Kidney tubule cell (primary cell): ENCODE data around the gene RETREG2.
A peak's percentile ranks its signal among the peaks of the same experiment; 100 is the strongest.

ENCODE experiments used
- DNase-seq: peaks from one replicate; pipeline ENCODE4 v3.0.0-alpha.2; 2018; ENCODE audit warnings: low spot score

RETREG2 gene, protein sequence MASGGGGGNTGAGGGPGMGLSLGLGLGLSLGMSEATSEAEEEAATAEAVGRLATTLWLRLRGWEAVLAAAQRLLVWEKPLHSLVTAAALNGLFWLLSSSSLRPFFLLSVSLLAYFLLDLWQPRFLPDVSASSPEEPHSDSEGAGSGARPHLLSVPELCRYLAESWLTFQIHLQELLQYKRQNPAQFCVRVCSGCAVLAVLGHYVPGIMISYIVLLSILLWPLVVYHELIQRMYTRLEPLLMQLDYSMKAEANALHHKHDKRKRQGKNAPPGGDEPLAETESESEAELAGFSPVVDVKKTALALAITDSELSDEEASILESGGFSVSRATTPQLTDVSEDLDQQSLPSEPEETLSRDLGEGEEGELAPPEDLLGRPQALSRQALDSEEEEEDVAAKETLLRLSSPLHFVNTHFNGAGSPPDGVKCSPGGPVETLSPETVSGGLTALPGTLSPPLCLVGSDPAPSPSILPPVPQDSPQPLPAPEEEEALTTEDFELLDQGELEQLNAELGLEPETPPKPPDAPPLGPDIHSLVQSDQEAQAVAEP

DNA sequence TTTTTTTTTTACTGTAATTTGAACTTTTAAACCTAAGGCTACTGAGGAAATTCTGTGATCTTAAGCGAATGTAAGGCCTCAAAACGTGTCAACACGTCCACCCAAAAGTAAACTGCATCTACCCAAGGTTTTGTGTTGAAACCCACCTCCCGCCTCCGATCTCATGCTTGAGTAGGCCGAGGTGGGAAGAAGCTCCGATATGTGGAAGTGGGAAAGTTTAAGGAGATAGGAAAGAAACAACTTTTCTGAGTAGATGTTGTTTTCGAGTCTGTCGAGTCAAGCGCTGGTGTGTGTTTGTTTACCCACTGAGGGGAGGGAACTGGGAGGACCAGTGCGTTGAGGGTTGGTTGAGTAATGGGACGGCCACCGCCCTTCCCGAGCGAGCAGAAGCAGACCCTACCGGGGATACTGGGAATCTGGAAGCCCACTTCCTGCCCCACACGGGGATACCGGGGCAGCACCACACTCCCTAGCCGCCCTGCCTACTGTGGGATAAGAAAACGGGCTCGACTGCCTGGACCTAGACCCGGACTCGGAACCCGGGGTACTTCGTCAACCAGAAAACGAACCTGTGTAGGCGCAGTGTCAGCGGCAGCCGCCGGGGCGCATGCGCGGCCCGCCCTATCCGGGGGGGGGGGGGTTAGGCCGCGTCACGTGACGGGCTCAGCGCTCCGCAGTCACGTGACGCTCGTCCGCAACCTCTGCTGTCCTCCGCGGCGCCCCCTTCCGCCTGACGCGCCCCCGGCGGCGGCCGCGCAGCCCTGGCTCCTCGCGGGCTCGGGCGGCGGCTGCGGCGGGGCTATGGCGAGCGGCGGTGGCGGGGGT lies at the start of gene RETREG2:
RETREG2 (plus strand) TSS at position 724 of the 825 bp plus-strand sequence; CDS start at position 802, 78 bp downstream.
- DNase-seq, result peak; percentile 90

DNA sequence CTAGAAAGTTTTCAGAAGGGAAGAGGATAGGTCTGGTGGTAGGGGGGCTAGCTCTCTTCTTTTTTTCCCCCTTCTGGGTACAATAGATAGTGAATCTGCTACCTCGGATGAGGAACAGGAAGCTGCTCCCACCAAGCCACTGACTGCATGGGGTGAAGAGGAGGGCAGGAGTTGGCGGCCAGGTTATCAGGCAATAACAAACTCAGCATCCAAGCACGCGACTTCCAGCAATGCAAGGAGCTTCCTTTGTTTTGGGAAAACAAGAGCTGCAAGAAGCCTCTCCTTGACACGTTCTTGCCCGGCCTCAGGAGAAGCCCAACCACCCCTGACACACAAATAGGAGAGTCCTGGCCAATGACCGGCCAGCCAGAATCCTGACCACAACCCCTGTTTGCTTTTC lies 49.7 kb upstream of the RETREG2 start:
- no peak for DNase-seq

DNA sequence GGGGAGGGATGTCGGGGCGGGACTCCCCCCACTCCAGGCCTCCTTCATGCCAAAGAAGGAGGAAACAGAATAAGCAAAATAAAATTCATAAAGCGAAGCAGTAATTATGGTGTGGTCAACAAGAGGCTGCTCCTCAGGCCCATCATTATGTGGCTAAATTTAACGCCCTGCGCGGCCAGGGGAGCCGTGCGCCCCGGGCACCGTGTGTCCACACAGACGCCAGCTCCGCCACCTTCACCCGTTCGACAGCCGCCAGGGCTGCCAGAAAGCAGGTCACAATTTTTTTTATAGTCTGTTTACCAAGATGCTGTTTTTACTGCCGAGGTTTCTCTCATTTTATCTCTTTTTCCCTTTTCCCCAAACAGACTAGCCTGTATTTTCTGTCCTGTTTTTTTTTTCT lies 48.5 kb upstream of the RETREG2 start:
- DNase-seq, result no peak

DNA sequence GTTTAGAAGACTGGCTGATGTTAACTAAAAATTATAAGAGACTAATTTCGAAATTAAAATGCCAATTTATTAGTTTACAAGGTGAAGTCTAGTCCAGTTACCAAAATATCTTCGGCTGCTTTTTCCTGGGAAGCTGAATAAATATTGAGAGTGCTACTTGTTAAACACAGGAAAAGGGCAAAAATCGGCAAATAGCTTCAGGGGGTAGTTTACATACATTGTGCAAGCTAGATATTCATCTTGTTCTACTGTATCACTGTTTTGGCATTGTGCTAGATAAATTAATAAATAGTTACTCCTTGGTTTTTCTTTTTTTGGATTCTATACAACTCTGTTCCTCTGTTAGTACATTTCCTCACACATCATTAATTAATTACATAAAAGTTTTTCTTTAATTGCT lies 46.7 kb upstream of the RETREG2 start:
- no peak for DNase-seq

DNA sequence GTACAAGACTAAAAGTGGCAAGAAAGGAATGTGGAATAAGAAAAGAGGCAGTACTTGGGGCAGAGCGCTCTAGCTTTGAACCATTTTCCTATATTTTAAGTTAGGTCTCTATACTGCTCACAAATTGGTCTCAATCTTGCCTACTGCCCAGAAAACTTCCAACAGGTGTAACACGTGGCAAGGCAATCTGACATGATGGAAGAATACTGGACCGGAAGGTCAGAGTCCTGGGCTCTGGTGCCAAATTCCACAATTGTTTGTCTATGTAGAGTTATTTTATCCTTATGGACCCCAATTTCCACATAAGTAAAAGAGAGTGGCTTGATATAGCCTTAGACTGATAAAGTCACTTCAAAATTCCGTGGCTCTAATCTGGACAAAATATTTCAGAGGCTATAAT lies 46.3 kb upstream of the RETREG2 start:
- DNase-seq, result no peak

DNA sequence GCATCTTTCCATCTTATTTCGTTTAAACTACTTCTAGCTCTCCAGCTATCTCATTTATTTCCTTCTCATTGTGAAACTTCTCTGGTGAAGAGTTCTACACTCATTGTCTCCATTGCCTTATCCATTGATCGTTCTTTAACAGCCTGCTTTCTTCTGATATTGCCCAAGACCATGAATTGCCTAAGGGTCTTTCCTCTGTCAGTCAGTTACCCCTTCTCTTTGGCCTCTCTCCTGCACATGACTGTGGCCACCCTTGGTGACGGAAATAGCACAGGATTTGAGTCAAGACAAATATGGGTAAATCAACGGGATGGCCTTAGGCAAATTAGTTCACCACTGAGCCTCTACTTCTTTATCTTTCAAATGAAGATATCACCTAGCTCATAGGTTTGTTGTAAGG lies 44.1 kb upstream of the RETREG2 start:
- no peak for DNase-seq

DNA sequence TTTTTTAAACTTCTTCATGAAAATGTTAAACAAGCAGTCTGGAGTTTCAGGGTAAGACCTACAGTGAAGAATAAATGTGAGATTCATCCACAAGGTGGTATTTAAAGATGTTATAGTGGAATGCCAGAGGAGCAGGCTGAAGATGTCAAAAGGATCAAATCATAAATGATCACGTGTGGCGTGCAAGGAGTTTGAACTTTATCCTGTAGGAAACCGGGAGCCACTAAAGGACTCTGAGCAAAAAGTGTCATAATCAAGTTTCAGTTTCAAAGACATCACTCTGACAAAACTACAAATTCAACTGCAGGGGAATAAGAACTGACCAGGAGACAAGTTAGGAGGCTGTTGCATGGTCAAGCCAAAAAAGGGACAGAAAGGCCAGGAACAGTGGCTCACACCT lies 37.4 kb upstream of the RETREG2 start:
- no peak for DNase-seq

DNA sequence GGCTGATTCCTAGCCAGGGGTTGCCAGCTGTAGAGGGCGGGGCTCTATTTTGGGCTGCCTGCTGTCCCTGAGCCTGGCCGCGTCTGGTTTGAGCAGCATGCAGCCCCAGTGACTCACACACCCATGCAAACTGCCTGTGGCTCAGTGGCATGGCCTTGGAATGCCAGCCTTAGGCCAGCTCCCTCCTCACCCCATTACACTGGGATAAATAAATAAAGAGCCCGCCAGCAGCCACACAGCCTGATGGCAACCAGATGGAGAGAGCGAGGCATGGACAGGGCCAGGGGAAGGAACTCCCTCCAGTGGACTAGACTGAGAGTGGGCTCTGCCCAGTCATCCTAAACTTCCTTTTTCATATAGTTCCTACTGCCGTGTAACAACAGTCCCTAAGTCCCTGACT lies 35.7 kb upstream of the RETREG2 start:
- DNase-seq, result peak; percentile 84

DNA sequence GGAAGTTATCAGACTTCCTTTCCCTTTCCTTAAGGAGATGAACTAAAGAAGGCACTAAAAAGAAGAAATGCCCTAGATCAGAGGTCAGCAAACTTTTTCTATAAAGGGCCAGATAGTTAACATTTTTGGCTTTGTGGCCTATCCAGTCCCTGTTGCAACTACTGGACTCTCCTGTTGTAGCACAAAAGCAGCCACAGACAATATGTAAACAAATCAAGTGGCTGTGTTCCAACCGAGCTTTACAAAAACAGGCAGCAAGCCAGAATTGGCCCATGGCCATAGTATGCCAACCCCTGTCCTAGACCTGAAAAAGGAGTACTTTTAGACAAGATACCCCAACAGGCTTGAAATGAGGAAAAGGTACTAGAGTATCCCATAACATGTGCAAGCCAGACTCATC lies 28.4 kb upstream of the RETREG2 start:
- DNase-seq, result no peak

DNA sequence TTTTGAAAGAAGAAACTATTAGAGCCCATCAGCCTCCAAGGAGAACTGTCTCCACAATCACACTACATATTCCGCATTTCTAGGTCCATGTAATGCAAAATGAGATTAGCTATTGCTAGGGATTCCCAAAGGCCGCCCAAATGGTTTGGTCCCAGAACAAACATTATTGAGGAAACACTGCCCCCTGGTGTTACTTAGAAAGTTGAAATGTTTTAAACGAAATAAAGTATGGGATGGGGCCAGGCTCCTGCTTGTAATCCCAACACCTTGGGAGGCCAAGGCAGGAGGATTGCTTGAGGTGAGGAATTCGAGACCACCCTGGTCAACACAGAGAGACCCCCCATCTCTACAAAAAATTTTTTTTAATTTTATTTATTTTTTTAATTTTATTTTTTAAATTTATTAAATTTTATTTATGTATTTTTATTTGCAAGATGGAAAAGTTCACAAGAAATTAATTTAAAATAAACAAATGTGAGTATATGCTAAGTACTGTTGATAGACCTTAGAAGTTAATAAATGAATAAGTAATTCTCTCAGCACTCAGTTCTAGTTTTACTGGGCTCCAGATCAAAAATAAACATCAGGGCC lies 22.9 kb upstream of the RETREG2 start:
- DNase-seq, result peak; percentile 79

DNA sequence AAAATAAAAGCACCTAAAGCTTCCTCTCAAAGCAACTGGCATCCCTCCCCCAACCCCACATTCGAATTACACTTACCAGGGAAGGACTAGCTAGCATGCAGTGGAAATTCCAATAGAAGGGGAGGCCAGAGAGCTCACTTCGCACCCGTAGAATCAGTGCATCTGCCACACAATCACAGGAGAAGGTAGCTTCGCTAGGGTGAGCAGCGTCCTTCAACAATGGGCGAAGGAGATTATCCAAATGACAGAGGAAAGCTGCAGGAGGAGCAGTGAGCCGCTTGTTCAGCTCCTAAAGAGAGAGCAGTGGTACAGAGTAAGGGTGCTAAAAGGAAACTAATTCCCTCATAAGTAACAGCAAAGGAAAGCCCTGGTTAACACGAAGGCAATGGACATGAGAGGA lies 20.7 kb upstream of the RETREG2 start:
- no peak for DNase-seq

DNA sequence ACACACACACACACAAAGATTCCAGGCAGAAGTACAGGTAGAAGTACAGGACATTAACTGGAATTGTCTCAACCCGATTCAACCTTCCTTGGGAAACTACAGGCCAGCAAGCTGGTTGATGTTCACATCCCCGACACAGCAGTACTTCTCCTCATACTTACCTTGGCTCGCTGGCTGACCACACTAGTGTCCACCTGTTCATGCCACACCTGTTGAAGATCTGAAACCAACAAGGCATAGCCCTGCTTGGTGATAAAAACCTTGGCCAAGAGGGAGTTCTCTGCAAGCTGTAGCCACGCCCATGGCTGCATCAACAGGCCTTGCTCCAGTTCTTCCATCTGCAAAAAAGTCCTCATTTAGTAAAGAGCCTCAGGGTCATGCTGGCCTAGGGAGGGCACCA lies 20.1 kb upstream of the RETREG2 start:
- DNase-seq, result no peak

DNA sequence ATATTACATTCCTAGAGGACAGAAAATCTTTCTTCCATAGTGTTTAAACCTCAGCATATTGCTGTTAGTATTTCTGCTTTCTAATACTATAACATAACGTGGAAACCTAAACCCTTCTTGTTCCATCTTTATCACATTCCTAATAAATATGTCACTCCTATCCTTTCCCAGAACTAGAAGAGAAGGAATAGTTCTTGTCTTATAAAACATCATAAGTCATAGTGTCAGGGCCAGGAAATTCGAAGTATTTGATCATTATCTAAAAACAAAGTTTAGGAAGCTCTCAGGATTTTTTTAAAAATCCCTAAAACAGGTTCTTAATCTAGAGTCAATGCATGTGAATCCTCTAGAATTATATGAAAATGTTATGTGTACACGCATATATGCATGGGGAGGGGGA lies 19.5 kb upstream of the RETREG2 start:
- DNase-seq, result no peak

DNA sequence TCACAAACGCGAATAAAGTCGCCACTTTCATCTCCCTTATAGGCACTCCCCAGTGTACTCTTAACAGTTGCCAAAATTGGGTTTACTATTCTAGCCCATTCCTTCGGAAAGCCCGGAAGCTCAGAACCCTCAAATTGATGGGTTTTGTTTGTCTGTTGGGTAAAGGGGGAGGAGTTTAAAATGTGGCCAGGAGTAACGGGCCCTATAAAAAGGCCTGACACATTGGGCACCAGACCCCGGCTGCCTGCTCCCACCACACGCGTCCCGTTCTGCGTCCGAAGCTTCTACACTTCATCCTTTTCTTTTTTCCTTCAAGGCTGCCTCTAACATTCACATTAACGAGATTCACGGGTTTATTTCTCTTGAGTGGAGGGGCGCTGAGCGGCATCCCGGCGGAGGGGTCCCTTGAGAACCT lies 18.3 kb upstream of the RETREG2 start:
- DNase-seq, result no peak

DNA sequence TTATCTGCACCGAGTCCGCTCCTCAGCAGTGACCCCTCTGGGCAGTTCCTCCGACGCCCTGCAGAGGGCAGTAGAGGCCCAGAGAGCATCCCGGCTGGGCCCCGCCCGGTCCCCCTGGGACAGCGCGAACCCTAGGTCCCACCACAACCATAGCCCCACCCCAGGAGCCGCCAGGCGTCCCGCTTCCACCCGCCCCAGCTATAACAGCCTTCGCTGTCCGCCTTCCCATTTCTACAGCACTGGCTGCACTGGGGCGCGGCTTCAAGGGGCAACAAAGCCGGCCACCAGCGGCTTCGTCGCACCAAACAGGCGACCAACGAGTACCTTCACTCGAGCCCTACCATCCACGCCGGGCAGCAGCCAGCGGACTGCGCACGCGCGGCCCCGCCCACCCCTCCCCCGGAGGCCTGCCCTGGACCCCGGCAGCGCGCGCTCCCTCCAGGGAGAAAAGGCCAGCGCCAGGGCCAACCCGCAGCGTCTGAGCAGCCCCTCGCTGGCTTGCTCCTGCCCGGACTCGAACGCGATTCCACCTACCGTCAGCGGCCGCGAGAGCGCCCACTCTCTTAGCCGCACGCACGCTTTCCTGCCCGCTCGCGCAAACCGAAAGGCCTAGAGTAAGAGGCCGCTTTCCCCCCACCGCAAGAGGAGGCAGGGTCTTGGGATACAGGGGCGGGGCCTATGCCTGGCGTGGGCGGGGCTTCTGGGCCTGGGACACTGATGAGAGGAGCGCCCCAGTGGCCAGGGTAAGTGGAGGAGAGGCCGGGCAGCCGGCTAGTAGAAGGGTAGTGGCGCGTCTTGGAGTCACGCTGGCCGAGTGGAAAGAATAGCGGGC lies 17.7 kb upstream of the RETREG2 start, which contains the start of gene NHEJ1:
NHEJ1 (minus strand) TSS at position 630 of the 832 bp plus-strand sequence. CDS start 2,453 bp downstream, outside the sequence.
- DNase-seq, result peak; percentile 94

DNA sequence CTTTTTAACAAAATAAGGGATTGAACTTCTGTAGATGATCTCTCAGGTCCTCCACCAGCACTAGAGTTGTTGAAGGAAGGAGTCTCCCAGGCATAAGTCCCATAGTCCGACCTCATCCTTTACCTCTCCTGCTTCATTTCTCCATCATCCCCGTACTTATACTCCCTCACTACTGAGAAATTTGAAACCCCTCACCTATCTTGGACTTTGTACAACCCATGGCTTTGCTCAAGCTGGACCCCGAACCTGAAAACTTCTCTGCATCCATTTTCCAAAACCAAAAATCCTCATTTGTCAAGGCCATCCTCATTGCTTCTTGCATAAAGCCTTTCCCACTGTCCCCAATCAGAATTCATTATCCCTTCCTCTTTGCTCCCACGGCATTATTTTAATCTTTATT lies 17.0 kb upstream of the RETREG2 start:
- no peak for DNase-seq

DNA sequence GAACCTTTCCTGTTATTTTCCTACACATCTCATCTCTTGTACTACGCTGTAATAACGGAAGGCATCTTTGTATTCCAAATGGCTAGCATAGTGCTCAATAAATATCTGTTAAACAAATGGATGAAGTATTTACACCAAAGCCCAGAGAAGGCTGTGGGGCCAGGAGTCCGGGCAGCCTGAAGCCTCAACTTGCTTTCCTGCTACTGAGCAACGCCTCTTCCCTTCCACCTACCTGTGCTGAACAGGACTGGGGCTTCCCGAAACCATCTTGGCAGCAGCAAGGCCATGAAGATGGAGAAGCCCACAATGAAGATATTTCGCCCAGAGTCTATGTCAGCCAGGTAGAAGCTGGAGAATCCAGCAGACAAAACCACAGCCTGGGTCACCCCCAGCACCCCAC lies 14.9 kb upstream of the RETREG2 start:
- DNase-seq, result no peak

DNA sequence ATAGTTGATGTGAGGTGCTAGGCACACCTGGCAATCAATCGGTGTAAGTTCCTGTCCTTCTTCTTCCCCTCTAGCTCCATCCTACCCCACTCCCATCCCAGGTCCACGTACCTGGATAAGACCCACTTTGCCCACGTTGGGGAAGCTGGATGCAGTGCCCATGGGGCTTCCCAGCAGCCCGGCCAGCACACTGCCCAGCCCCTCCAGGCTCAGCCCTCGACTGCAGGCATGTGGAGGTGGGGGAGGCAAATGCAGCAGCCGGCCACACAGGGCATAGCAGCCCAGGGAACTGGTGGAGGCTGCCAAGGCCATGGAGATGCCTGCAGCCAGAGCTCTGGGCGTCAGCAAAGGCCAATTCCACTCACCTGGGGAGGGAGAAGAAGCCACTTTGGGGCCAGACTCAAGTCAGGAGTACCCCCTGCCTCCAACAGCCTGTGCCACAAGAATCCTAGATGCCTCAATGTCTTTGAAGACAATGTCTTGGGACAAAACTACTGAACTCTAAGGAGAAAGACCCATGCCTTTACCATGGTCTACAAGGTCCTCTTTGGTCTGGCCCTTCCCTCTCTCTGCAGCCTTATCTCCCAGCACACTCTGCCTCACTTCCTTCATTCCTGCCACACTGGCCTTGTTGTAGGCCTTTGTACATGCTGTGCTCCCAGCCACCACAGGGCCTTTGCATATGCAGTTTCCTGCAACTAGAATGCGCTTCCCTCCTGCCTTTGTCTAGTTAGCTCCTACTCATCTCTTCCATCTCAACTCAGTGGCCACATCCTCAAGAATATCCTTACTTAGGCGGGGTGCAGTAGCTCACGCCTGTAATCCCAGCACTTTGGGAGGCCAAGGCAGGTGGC lies 12.8 kb upstream of the RETREG2 start:
- no peak for DNase-seq

DNA sequence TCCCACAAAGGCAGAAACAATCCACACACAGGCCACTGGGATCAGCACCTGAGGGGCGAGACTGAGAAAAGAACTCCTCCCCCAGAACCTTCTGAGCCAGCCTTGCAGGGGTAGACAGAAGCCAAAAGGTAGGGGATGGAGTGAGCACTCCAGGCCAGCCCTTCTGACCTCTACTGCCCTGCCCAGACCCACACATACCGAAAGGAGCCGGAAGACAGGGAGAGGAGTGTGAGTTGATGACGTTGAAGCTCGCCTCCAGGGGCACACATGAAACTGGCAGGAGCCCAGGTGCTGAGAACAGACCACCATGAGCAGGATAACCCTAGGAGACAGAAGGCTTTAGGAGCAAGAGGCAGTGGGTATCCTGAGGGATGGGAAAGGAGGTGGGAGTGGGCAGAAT lies 10.1 kb upstream of the RETREG2 start:
- DNase-seq, result no peak

DNA sequence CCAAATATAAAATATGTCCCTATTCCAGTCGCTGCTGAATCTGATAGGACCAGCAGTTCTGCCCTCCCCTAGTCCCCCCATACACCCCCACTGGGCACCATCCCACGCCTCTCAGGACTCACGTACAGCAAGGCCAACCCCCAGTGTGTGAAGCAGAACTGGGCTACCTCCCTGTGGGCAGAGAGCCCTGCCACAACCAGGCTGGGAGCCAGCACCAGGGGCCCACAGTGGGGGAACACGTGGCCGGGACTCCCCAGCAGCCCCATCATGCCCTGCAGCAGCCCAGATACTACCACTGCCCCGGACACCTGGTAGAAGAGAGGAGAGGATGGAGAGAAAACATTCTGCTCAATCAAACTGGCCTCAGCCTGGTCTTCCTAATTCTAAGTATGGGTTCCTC lies 9.5 kb upstream of the RETREG2 start:
- DNase-seq, result no peak

DNA sequence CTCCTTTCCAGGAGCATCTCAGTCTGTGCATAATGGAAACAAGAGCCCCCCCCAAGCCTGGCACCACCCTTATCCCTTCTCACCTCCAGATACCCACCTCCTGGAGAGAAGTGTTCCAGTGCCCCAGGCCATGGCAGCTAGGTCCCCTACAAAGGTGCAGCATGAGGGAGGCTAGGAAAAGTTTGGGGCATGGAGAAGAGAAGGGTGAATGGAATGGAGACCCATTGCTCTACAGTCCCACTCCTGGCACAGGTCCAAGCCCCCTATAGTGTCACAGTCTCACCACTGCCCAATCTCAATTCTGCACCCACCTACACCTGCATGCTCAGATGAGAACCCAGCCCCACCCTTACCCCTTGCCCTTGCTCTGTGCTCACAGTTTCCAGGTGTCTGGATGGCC lies 9.1 kb upstream of the RETREG2 start:
- no peak for DNase-seq
